Measurements from ENCODE around the gene CST5. TPM values are rescaled to one million over a fixed set of nuclear protein-coding genes. Genes with fewer than 3 reads are reported as not detected.

CST5 gene
- polyA plus RNA-seq, 1 of the 3 experiments (the other 2 are of a cell fraction), result not detected

GRCh38 chr20:23909390-23909789, 29.8 kb upstream of the CST5 start:
- Histone ChIP-seq H3K4me1 (ENCODE audit: control insufficient read depth in 1 of 2, insufficient read depth in 2 of 2, low read depth in 1 of 2, low read length in 1 of 2) (no peaks in the 10 kb centered on the region), H2AFZ (ENCODE audit: low read depth) (no peak overlapping the region), H3K9me2 (no peaks in the 10 kb centered on the region), H3K4me3 (ENCODE audit: low read depth in 2 of 2, low read length in 1 of 2) (no peak overlapping the region), H3F3A (replicated peaks; ENCODE audit: insufficient read depth) (no peaks in the 10 kb centered on the region), H3K36me3 (replicated peaks in 1 of 2; ENCODE audit: control insufficient read depth in 1 of 2, insufficient read depth in 2 of 2, low read length in 1 of 2) (no peaks in the 10 kb centered on the region), H4K20me1 (ENCODE audit: insufficient read depth) (no peaks in the 10 kb centered on the region), H3K27ac (ENCODE audit: low read depth in 2 of 2, low read length in 1 of 2) (no peak overlapping the region), H3K79me2 (ENCODE audit: insufficient read depth) (no peaks in the 10 kb centered on the region), H3K4me2 (no peak overlapping the region), H3K9ac (no peak overlapping the region), H3K27me3 (ENCODE audit: insufficient read depth) (no peaks in the 10 kb centered on the region), H3K9me3 (no peaks in the 10 kb centered on the region)
- POLR2A ChIA-PET, result no interaction called here
- DNase-seq, result no peak
- CTCF ChIA-PET, result interaction anchor here (0.8 kb wide), 1 partner anchor 8 kb away, joined by 3 read pairs; no protein-coding TSS in a partner anchor
- WGBS (ENCODE audit: low lambda C conversion rate), result 0% methylated on average over 2 of the region's 2 CpGs
- no peak for TF ChIP-seq JUND (IDR thresholded peaks at IDR 0.05)
- no peak for TF ChIP-seq TAF1 (IDR thresholded peaks at IDR 0.05; ENCODE audit: borderline replicate concordance, low read depth, low read length)
- TF ChIP-seq SIN3A (IDR thresholded peaks at IDR 0.05; ENCODE audit: borderline replicate concordance, low read depth, low read length), result no peak
- TF ChIP-seq RFX5 (IDR thresholded peaks at IDR 0.05; ENCODE audit: low read length), result no peak
- no peak for TF ChIP-seq GATA2 (CRISPR knock-in tag; IDR thresholded peaks at IDR 0.05)
- no peak for TF ChIP-seq YY1 (IDR thresholded peaks at IDR 0.05; ENCODE audit: low read depth)
- TF ChIP-seq POLR2AphosphoS5 (IDR thresholded peaks at IDR 0.05; ENCODE audit: low read depth, low read length), result no peak
- TF ChIP-seq ELF1 (IDR thresholded peaks at IDR 0.05), result no peak
- no peak for TF ChIP-seq USF1 (IDR thresholded peaks at IDR 0.05; ENCODE audit: borderline replicate concordance, low read depth)
- no peak for TF ChIP-seq EP300 (IDR thresholded peaks at IDR 0.05; ENCODE audit: borderline replicate concordance in 1 of 2, low read depth in 1 of 2, low read length in 1 of 2)
- TF ChIP-seq RXRA (IDR thresholded peaks at IDR 0.05; ENCODE audit: borderline replicate concordance, low read depth), result no peak

- Histone ChIP-seq H3K4me3 (ENCODE audit: low read depth in 2 of 2, low read length in 1 of 2) (no peak overlapping the region), H2AFZ (ENCODE audit: low read depth) (no peak overlapping the region), H3K27ac (ENCODE audit: low read depth in 2 of 2, low read length in 1 of 2) (no peak overlapping the region), H3K36me3 (replicated peaks in 1 of 2; ENCODE audit: control insufficient read depth in 1 of 2, insufficient read depth in 2 of 2, low read length in 1 of 2) (no peaks in the 10 kb centered on the region), H3K9me3 (no peaks in the 10 kb centered on the region), H3K4me1 (ENCODE audit: control insufficient read depth in 1 of 2, insufficient read depth in 2 of 2, low read depth in 1 of 2, low read length in 1 of 2) (no peaks in the 10 kb centered on the region), H4K20me1 (ENCODE audit: insufficient read depth) (no peaks in the 10 kb centered on the region), H3K27me3 (ENCODE audit: insufficient read depth) (no peaks in the 10 kb centered on the region), H3K9me2 (no peaks in the 10 kb centered on the region), H3K9ac (no peak overlapping the region), H3K4me2 (no peak overlapping the region), H3F3A (replicated peaks; ENCODE audit: insufficient read depth) (no peaks in the 10 kb centered on the region), H3K79me2 (ENCODE audit: insufficient read depth) (no peaks in the 10 kb centered on the region)
- POLR2A ChIA-PET, result no interaction called here
- TF ChIP-seq TAF1 (IDR thresholded peaks at IDR 0.05; ENCODE audit: borderline replicate concordance, low read depth, low read length) (no peak), FOXJ3 (CRISPR knock-in tag; IDR thresholded peaks at IDR 0.05) (no peak), RFX5 (IDR thresholded peaks at IDR 0.05; ENCODE audit: low read length) (no peak), CTCF (IDR thresholded peaks at IDR 0.05) (no peak), EP300 (IDR thresholded peaks at IDR 0.05; ENCODE audit: borderline replicate concordance in 1 of 2, low read depth in 1 of 2, low read length in 1 of 2) (no peak), TEAD4 (IDR thresholded peaks at IDR 0.05; ENCODE audit: borderline replicate concordance, insufficient read depth) (no peak), PBX3 (IDR thresholded peaks at IDR 0.05) (no peak), ELF1 (IDR thresholded peaks at IDR 0.05) (no peak), SMC3 (IDR thresholded peaks at IDR 0.05; ENCODE audit: low read depth, low read length) (no peak), JUND (IDR thresholded peaks at IDR 0.05) (no peak), RXRA (IDR thresholded peaks at IDR 0.05; ENCODE audit: borderline replicate concordance, low read depth) (no peak), EZH2phosphoT487 (IDR thresholded peaks at IDR 0.05; ENCODE audit: borderline replicate concordance, low read depth) (no peak), SIN3A (IDR thresholded peaks at IDR 0.05; ENCODE audit: borderline replicate concordance, low read depth, low read length) (no peak), NFIC (IDR thresholded peaks at IDR 0.05; ENCODE audit: borderline replicate concordance) (no peak), USF2 (IDR thresholded peaks at IDR 0.05; ENCODE audit: borderline replicate concordance, low read depth, low read length) (no peak), FOXM1 (IDR thresholded peaks at IDR 0.05; ENCODE audit: low read depth) (no peak), MEF2A (IDR thresholded peaks at IDR 0.05; ENCODE audit: borderline replicate concordance, low read depth) (no peak)
- CTCF ChIA-PET, result no interaction called here
- 3% methylated on average over 1 of the region's 1 CpG for WGBS (ENCODE audit: low lambda C conversion rate)
- DNase-seq, result no peak
Measured at GRCh38 chr20:23907579-23907978, 28.0 kb upstream of the CST5 start.
